ENCODE data around the gene ADGRV1. TPM values are rescaled to one million over a fixed set of nuclear protein-coding genes. Genes with fewer than 3 reads are reported as not detected.

The ADGRV1 gene
- total RNA-seq, 5 donors from 2014 or later (not counting 1 experiment from before 2014, with no cell fraction given): 0.68 to 1.6 (median 1.2) TPM; not detected in 1

- no peaks in the 10 kb centered on the region for H3K4me1 Mint-ChIP-seq
- Histone ChIP-seq H3K27ac (ENCODE audit: low read length) (no peak overlapping the region), H3K36me3 (ENCODE audit: control insufficient read depth in 2 of 2, extremely low read depth in 1 of 2, insufficient read depth in 1 of 2, low read length in 1 of 2) (no peaks in the 10 kb centered on the region), H3K4me1 (ENCODE audit: control insufficient read depth in 1 of 2, extremely low read depth in 1 of 2, insufficient read depth in 2 of 2, low read length in 2 of 2) (no peaks in the 10 kb centered on the region), H3K4me3 (ENCODE audit: control insufficient read depth in 1 of 2, extremely low read depth in 1 of 2, low read length in 1 of 2) (no peak overlapping the region), H3K9me3 (no peaks in the 10 kb centered on the region), H3K27me3 (replicated peaks in 1 of 2; ENCODE audit: control insufficient read depth in 2 of 2, extremely low read depth in 1 of 2, insufficient read depth in 2 of 2, low read length in 1 of 2) (peaks cover 0 to under 1% of the 10 kb centered on the region in 2 experiments)
- no peak overlapping the region for H3K4me3 Mint-ChIP-seq
- ChIA-PET POLR2A (no interaction called here), CTCF (no interaction called here)
- no peaks in the 10 kb centered on the region for H3K36me3 Mint-ChIP-seq
- DNase-seq (no peak), ATAC-seq (replicated peaks in 1 of 4) (no peak)
- no peak overlapping the region for H3K27ac Mint-ChIP-seq
- no peaks in the 10 kb centered on the region for H3K9me3 Mint-ChIP-seq
- H3K27me3 Mint-ChIP-seq: peaks cover 8 to 24% of the 10 kb centered on the region in 2 donors
- no CpG with 5 or more reads among the region's 1 CpG for WGBS (ENCODE audit: insufficient coverage)
Measured at GRCh38 chr5:90888511-90889324, 330.1 kb downstream of the ADGRV1 start.

GRCh38 chr5:90889325-90889600 is 330.7 kb downstream of the ADGRV1 start:
- Histone ChIP-seq H3K4me1 (ENCODE audit: control insufficient read depth in 1 of 2, extremely low read depth in 1 of 2, insufficient read depth in 2 of 2, low read length in 2 of 2) (no peaks in the 10 kb centered on the region), H3K27me3 (replicated peaks in 1 of 2; ENCODE audit: control insufficient read depth in 2 of 2, extremely low read depth in 1 of 2, insufficient read depth in 2 of 2, low read length in 1 of 2) (no peaks in the 10 kb centered on the region), H3K36me3 (ENCODE audit: control insufficient read depth in 2 of 2, extremely low read depth in 1 of 2, insufficient read depth in 1 of 2, low read length in 1 of 2) (no peaks in the 10 kb centered on the region), H3K4me3 (ENCODE audit: control insufficient read depth in 1 of 2, extremely low read depth in 1 of 2, low read length in 1 of 2) (no peak overlapping the region), H3K27ac (ENCODE audit: low read length) (no peak overlapping the region), H3K9me3 (no peaks in the 10 kb centered on the region)
- ChIA-PET CTCF (no interaction called here), POLR2A (no interaction called here)
- ATAC-seq (replicated peaks in 1 of 4) (no peak), DNase-seq (no peak)
- H3K9me3 Mint-ChIP-seq: no peaks in the 10 kb centered on the region
- H3K4me1 Mint-ChIP-seq: no peaks in the 10 kb centered on the region
- H3K4me3 Mint-ChIP-seq: no peak overlapping the region
- H3K36me3 Mint-ChIP-seq: no peaks in the 10 kb centered on the region
- peaks cover 8 to 21% of the 10 kb centered on the region in 2 donors for H3K27me3 Mint-ChIP-seq
- no peak overlapping the region for H3K27ac Mint-ChIP-seq

DNA sequence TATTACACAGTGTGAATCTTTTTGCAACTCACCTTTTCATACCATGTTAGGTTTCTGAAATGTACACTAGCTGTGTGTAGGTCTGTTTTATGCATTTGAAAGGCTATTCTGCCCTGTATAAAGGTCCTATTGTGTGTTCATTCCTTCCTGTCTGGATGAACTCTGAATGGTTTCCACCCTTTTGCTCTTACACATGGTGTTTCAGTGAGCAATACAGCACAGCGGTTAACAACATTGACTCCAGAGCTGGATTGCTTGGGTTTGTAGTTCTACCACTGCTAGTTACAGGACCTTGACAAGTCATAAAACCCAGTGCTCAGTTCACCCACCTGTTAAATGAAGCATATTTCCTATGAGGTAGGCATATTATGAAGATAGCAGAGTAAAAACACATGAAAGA is 331.6 kb downstream of the ADGRV1 start:
- H3K4me3 ChIP-seq (ENCODE audit: control insufficient read depth in 1 of 2, extremely low read depth in 1 of 2, low read length in 1 of 2): no peak overlapping the region
- H3K4me3 Mint-ChIP-seq: no peak overlapping the region
- H3K4me1 Mint-ChIP-seq: no peaks in the 10 kb centered on the region
- ChIA-PET POLR2A (no interaction called here), CTCF (no interaction called here)
- no peaks in the 10 kb centered on the region for H3K9me3 Mint-ChIP-seq
- DNase-seq (no peak), ATAC-seq (replicated peaks in 1 of 4) (no peak)
- no peaks in the 10 kb centered on the region for H3K36me3 Mint-ChIP-seq
- 100% methylated on average over 1 of the region's 1 CpG for WGBS (ENCODE audit: insufficient coverage)
- no peaks in the 10 kb centered on the region for H3K36me3 ChIP-seq (ENCODE audit: control insufficient read depth in 2 of 2, extremely low read depth in 1 of 2, insufficient read depth in 1 of 2, low read length in 1 of 2)
- H3K27ac Mint-ChIP-seq: no peak overlapping the region
- no peaks in the 10 kb centered on the region for H3K27me3 ChIP-seq (replicated peaks in 1 of 2; ENCODE audit: control insufficient read depth in 2 of 2, extremely low read depth in 1 of 2, insufficient read depth in 2 of 2, low read length in 1 of 2)
- no peaks in the 10 kb centered on the region for H3K4me1 ChIP-seq (ENCODE audit: control insufficient read depth in 1 of 2, extremely low read depth in 1 of 2, insufficient read depth in 2 of 2, low read length in 2 of 2)
- H3K9me3 ChIP-seq: no peaks in the 10 kb centered on the region
- peaks cover 8 to 15% of the 10 kb centered on the region in 2 donors for H3K27me3 Mint-ChIP-seq
- no peak overlapping the region for H3K27ac ChIP-seq (ENCODE audit: low read length)

DNA sequence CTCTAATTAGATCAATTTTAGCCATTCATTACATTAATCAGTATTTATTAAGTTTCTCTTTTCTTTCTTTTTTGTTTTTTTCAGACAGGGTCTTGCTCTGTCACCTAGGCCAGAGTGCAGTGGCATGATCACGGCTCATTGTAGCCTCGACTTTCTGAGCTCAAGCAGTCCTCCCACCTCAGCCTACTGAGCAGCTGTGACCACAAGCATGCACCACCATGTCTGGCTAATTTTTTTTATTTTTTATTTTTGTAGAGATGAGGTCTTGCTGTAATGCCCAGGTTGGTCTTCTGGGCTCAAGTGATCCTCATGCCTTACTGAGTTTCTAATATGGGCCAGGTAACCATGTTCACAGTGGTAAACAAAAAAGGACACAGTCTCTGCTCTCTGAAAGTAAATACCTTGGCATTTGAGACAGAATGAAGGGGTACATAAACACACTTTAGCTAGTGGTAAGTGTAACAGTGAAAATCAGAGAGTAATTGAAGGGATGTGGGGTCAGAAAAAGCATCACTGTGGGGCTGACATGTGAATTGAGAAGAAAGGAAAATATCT is 336.3 kb downstream of the ADGRV1 start:
- no peaks in the 10 kb centered on the region for H3K4me1 Mint-ChIP-seq
- Histone ChIP-seq H3K4me3 (ENCODE audit: control insufficient read depth in 1 of 2, extremely low read depth in 1 of 2, low read length in 1 of 2) (no peak overlapping the region), H3K36me3 (ENCODE audit: control insufficient read depth in 2 of 2, extremely low read depth in 1 of 2, insufficient read depth in 1 of 2, low read length in 1 of 2) (no peaks in the 10 kb centered on the region), H3K27ac (ENCODE audit: low read length) (no peak overlapping the region), H3K27me3 (replicated peaks in 1 of 2; ENCODE audit: control insufficient read depth in 2 of 2, extremely low read depth in 1 of 2, insufficient read depth in 2 of 2, low read length in 1 of 2) (no peaks in the 10 kb centered on the region), H3K9me3 (no peaks in the 10 kb centered on the region), H3K4me1 (ENCODE audit: control insufficient read depth in 1 of 2, extremely low read depth in 1 of 2, insufficient read depth in 2 of 2, low read length in 2 of 2) (no peaks in the 10 kb centered on the region)
- no peak for DNase-seq
- no peaks in the 10 kb centered on the region for H3K9me3 Mint-ChIP-seq
- no peak overlapping the region for H3K27ac Mint-ChIP-seq
- ATAC-seq (replicated peaks in 1 of 4): no peak
- WGBS (ENCODE audit: insufficient coverage): no CpG with 5 or more reads among the region's 2 CpGs
- H3K4me3 Mint-ChIP-seq: no peak overlapping the region
- H3K27me3 Mint-ChIP-seq: no peaks in the 10 kb centered on the region
- no peaks in the 10 kb centered on the region for H3K36me3 Mint-ChIP-seq
- CTCF ChIA-PET: interaction anchor here in 1 of 2 donors (1.0 kb wide), 1 partner anchor 524 kb away, joined by 3 read pairs; no protein-coding TSS in a partner anchor
- POLR2A ChIA-PET: no interaction called here

DNA sequence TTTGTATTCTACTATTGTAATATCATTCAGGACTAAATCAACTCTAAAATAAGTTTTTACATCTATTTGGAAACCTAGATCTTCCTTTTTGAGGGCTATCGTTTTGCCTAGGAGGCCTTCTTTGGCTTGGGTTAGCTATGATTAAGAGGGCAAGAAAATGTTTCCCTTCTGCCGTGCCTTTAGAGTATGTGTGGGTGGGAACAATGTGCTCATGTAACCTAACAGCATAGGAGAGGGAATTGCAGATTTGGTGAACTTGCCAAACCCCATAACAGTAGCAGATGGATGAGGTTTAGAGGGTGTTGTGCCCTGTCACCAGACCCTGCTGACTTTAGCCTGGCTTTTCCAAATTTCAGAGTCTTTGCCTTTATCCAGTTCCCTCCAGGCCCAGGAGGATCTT is 339.0 kb downstream of the ADGRV1 start:
- no peak for ATAC-seq (replicated peaks in 1 of 4)
- Mint-ChIP-seq H3K4me3 (no peak overlapping the region), H3K27ac (no peak overlapping the region), H3K36me3 (no peaks in the 10 kb centered on the region), H3K27me3 (no peaks in the 10 kb centered on the region), H3K4me1 (no peaks in the 10 kb centered on the region), H3K9me3 (no peaks in the 10 kb centered on the region)
- WGBS (ENCODE audit: insufficient coverage): no CpG with 5 or more reads among the region's 2 CpGs
- no peak overlapping the region for H3K27ac ChIP-seq (ENCODE audit: low read length)
- H3K9me3 ChIP-seq: no peaks in the 10 kb centered on the region
- DNase-seq: no peak
- H3K27me3 ChIP-seq (replicated peaks in 1 of 2; ENCODE audit: control insufficient read depth in 2 of 2, extremely low read depth in 1 of 2, insufficient read depth in 2 of 2, low read length in 1 of 2): no peaks in the 10 kb centered on the region
- H3K4me3 ChIP-seq (ENCODE audit: control insufficient read depth in 1 of 2, extremely low read depth in 1 of 2, low read length in 1 of 2): no peak overlapping the region
- ChIA-PET CTCF (no interaction called here), POLR2A (no interaction called here)
- H3K36me3 ChIP-seq (ENCODE audit: control insufficient read depth in 2 of 2, extremely low read depth in 1 of 2, insufficient read depth in 1 of 2, low read length in 1 of 2): no peaks in the 10 kb centered on the region
- no peaks in the 10 kb centered on the region for H3K4me1 ChIP-seq (ENCODE audit: control insufficient read depth in 1 of 2, extremely low read depth in 1 of 2, insufficient read depth in 2 of 2, low read length in 2 of 2)

DNA sequence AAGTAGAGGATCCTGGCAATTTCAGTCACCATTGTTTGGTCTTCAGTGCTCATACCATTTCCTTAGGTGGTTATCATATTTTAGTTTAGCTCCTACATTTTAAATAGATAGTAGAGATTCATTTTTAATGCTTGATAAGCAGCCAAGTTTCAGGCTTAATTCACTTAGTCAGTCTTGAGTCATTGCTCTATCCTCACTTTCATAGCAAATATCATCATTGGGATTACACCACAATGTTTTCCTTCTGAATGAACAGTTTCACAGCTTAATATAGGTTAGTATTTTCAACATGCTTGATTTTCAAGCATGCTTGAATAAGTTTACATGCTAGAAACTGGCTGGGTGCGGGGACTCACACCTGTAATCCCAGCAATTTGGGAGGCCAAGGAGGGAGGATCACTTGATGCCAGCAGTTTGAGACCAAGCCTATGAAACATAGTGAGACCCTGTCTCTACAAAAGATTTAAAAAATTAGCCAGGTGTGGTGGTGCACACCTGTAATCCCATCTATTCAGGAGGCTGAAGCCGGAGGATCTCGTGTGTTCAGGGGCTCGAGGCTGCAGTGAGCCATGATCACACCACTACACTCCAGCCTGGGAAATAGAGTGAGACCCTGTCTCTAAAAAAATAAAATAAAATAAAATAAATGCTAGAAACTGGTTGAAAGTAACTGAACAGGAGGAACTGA is 339.9 kb downstream of the ADGRV1 start:
- Mint-ChIP-seq H3K4me1 (no peaks in the 10 kb centered on the region), H3K4me3 (no peak overlapping the region), H3K27ac (no peak overlapping the region), H3K9me3 (no peaks in the 10 kb centered on the region), H3K36me3 (no peaks in the 10 kb centered on the region), H3K27me3 (no peaks in the 10 kb centered on the region)
- POLR2A ChIA-PET: no interaction called here
- no peak for DNase-seq
- H3K27ac ChIP-seq (ENCODE audit: low read length): no peak overlapping the region
- H3K36me3 ChIP-seq (ENCODE audit: control insufficient read depth in 2 of 2, extremely low read depth in 1 of 2, insufficient read depth in 1 of 2, low read length in 1 of 2): no peaks in the 10 kb centered on the region
- H3K9me3 ChIP-seq: no peaks in the 10 kb centered on the region
- H3K4me1 ChIP-seq (ENCODE audit: control insufficient read depth in 1 of 2, extremely low read depth in 1 of 2, insufficient read depth in 2 of 2, low read length in 2 of 2): no peaks in the 10 kb centered on the region
- no peaks in the 10 kb centered on the region for H3K27me3 ChIP-seq (replicated peaks in 1 of 2; ENCODE audit: control insufficient read depth in 2 of 2, extremely low read depth in 1 of 2, insufficient read depth in 2 of 2, low read length in 1 of 2)
- H3K4me3 ChIP-seq (ENCODE audit: control insufficient read depth in 1 of 2, extremely low read depth in 1 of 2, low read length in 1 of 2): no peak overlapping the region
- CTCF ChIA-PET: no interaction called here
- 83% methylated on average over 2 of the region's 4 CpGs for WGBS (ENCODE audit: insufficient coverage)
- ATAC-seq (replicated peaks in 1 of 4): no peak
